Measurements from ENCODE around the gene TRAF2.

GRCh38 chr9:136838314-136839228, 47.7 kb upstream of the TRAF2 start:
- TF ChIP-seq CTCF (IDR thresholded peaks at IDR 0.05; ENCODE audit: extremely low read depth in 1 of 2, insufficient read depth in 1 of 2, low read depth in 1 of 2, low read length in 2 of 2) (no peak), EZH2 (IDR thresholded peaks at IDR 0.05; ENCODE audit: borderline replicate concordance, low read depth, low read length, severe bottlenecking) (no peak), POLR2A (IDR thresholded peaks at IDR 0.05; ENCODE audit: low read depth, low read length) (no peak)
